ENCODE measurements around the gene ALX4.
A peak's percentile ranks its signal among the peaks of the same experiment; 100 is the strongest.

The ALX4 gene

GRCh38 chr11:44312876-44313275, 2.9 kb upstream of the ALX4 start:
- no peak overlapping the region for H3K4me3 ChIP-seq (replicated peaks in 1 of 2; ENCODE audit: low read depth in 2 of 2, low read length in 2 of 2)
- no peak for TF ChIP-seq CTCF (IDR thresholded peaks at IDR 0.05; ENCODE audit: low read depth, low read length)
- DNase-seq (ENCODE audit: low read depth in 2 of 2): no peak

- TF ChIP-seq CTCF (IDR thresholded peaks at IDR 0.05; ENCODE audit: low read depth, low read length): no peak
- no peak for DNase-seq (ENCODE audit: low read depth in 2 of 2)
- no peak overlapping the region for H3K4me3 ChIP-seq (replicated peaks in 1 of 2; ENCODE audit: low read depth in 2 of 2, low read length in 2 of 2)
These were observed 1.7 kb upstream of the ALX4 start for GRCh38 chr11:44311339-44312261.

GRCh38 chr11:44310463-44311272, 729 bp upstream of the ALX4 start:
- H3K4me3 ChIP-seq (replicated peaks in 1 of 2; ENCODE audit: low read depth in 2 of 2, low read length in 2 of 2): no peak overlapping the region
- no peak for DNase-seq (ENCODE audit: low read depth in 2 of 2)
- no peak for TF ChIP-seq CTCF (IDR thresholded peaks at IDR 0.05; ENCODE audit: low read depth, low read length)

- DNase-seq (ENCODE audit: low read depth in 2 of 2): no peak
- TF ChIP-seq CTCF (IDR thresholded peaks at IDR 0.05; ENCODE audit: low read depth, low read length): no peak
- H3K4me3 ChIP-seq (replicated peaks in 1 of 2; ENCODE audit: low read depth in 2 of 2, low read length in 2 of 2): peak overlapping the region in 1 of 2 donors; percentile 41
These were observed 195 bp upstream of the ALX4 start for GRCh38 chr11:44310206-44310462.

- TF ChIP-seq CTCF (IDR thresholded peaks at IDR 0.05; ENCODE audit: low read depth, low read length): no peak
- H3K4me3 ChIP-seq (replicated peaks in 1 of 2; ENCODE audit: low read depth in 2 of 2, low read length in 2 of 2): peak overlapping the region; percentile 11 to 41
- peak in 1 of 2 donors; percentile 35 for DNase-seq (ENCODE audit: low read depth in 2 of 2)
These were observed 939 bp downstream of the ALX4 start for GRCh38 chr11:44308923-44309477.

- no peak for DNase-seq (ENCODE audit: low read depth in 2 of 2)
- no peak for TF ChIP-seq CTCF (IDR thresholded peaks at IDR 0.05; ENCODE audit: low read depth, low read length)
- no peak overlapping the region for H3K4me3 ChIP-seq (replicated peaks in 1 of 2; ENCODE audit: low read depth in 2 of 2, low read length in 2 of 2)
These were observed 1.6 kb downstream of the ALX4 start for GRCh38 chr11:44308256-44308922.
